ENCODE data around the gene UGT3A1.
"Not testable (repeated sequence)": the region's sequence is repeated elsewhere in the genome, so short reads cannot be mapped to it uniquely, and the experiment has no call there.

UGT3A1 gene, protein sequence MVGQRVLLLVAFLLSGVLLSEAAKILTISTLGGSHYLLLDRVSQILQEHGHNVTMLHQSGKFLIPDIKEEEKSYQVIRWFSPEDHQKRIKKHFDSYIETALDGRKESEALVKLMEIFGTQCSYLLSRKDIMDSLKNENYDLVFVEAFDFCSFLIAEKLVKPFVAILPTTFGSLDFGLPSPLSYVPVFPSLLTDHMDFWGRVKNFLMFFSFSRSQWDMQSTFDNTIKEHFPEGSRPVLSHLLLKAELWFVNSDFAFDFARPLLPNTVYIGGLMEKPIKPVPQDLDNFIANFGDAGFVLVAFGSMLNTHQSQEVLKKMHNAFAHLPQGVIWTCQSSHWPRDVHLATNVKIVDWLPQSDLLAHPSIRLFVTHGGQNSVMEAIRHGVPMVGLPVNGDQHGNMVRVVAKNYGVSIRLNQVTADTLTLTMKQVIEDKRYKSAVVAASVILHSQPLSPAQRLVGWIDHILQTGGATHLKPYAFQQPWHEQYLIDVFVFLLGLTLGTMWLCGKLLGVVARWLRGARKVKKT

DNA sequence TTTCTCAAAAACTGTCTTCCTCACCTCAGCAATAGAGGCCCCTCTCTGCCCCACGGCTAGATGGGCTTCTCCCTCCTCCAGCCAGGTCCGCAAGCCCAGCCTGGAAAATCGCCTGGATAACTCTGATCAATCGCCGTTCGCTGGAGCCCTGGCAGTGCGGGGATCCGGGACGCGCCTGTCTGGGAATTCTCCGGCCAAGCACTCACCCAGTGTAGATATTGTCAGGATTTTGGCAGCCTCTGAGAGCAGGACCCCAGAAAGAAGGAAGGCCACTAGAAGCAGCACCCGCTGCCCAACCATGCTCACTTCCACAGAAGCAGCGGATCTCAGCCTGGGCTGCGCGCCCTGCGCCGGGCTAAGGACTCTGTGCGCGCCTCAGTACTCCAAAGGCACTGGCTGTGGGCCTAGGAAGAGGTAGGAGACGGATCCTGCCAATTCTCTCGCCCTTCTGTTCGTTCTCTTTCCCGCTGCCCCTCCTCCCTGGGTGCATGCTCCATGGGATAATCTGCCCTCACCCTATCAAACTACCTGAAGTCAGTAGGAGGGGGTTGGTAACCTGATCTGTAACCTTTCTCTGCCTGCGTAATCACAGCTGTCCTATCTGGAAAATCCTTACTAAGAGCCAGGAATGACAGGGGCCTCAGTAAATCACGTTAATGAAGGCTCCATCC is at the start of gene UGT3A1:
UGT3A1 (minus strand) TSS at position 450 of the 671 bp plus-strand sequence; CDS start at position 300, 150 bp downstream.
- Histone ChIP-seq H3K4me3 (ENCODE audit: low read length in 2 of 2) (no peak within 1 kb of the TSS), H3K36me3 (ENCODE audit: control insufficient read depth in 2 of 2, insufficient read depth in 2 of 2, low read length in 2 of 2) (no peaks in the 10 kb centered on the region)

DNA sequence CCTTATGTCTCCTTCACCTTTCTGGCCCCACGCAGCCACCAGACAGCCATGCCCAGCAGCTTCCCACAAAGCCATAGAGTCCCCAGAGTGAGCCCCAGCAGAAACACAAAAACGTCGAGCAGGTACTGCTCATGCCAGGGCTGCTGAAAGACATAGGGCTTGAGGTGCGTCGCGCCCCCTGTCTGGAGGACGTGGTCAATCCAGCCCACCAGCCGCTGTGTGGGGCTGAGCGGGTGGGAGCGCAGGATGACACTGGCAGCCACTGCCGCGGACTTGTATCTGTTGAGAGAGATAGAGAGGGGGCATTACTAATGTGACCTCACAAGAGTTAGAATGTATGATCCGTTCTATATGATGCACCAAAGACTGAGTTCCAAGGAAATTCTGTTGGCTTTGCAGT is 44.5 kb upstream of the UGT3A1 start:
- no peaks in the 10 kb centered on the region for H3K27me3 ChIP-seq (ENCODE audit: control insufficient read depth in 1 of 2, insufficient read depth in 2 of 2, low read length in 2 of 2)
- H3K4me3 ChIP-seq (ENCODE audit: low read length in 2 of 2) = no peak overlapping the region
- H3K9me3 ChIP-seq (ENCODE audit: control insufficient read depth in 2 of 2, low read length in 2 of 2) = peaks cover 0 to 4% of the 10 kb centered on the region in 2 donors
- H3K36me3 ChIP-seq (ENCODE audit: control insufficient read depth in 2 of 2, insufficient read depth in 2 of 2, low read length in 2 of 2) = no peaks in the 10 kb centered on the region
- H3K9ac ChIP-seq (ENCODE audit: low read length in 2 of 2) = no peak overlapping the region
- H3K27ac ChIP-seq (ENCODE audit: low read length) = no peak overlapping the region
- no peaks in the 10 kb centered on the region for H3K4me1 ChIP-seq (ENCODE audit: control insufficient read depth, insufficient read depth, low read length)

More for the DNA sequence above, at the start of gene UGT3A1:
- peaks cover 0 to 3% of the 10 kb centered on the region in 2 donors for H3K27me3 ChIP-seq (ENCODE audit: control insufficient read depth in 1 of 2, insufficient read depth in 2 of 2, low read length in 2 of 2)
- H3K27ac ChIP-seq (ENCODE audit: low read length) = no peak within 1 kb of the TSS
- no peaks in the 10 kb centered on the region for H3K9me3 ChIP-seq (ENCODE audit: control insufficient read depth in 2 of 2, low read length in 2 of 2)
- no peak within 1 kb of the TSS for H3K9ac ChIP-seq (ENCODE audit: low read length in 2 of 2)
- no peaks in the 10 kb centered on the region for H3K4me1 ChIP-seq (ENCODE audit: control insufficient read depth, insufficient read depth, low read length)

DNA sequence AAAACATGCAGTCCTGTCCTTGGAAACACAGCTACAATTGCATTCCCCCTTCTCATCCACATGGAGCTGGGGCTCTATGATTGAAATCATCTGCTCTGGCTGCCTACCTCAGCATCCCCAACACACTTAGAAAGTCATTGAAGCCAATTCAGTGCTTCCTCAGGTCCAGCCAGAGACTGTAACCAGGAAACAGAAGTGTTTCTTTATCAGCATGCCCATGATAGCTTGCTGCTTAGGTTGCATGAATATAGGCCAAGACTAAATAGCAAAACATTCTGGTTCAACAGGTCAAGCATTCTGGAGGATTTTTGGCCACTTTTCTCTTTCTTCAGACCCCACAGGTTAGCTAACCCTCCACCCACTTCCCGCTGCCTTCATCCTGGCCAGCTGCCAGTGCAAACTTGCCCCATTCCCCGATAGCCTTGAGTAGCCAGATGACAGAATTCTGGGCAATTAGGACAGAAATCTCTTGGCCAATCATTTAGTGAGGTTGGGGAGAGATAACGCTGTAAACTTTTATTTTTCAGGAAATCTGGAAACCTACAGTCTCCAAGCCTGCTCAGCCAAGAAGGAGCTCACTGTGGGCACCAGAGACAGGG is 43.4 kb upstream of the UGT3A1 start:
- not testable (repeated sequence) for H3K9ac ChIP-seq (ENCODE audit: low read length in 2 of 2); H3K27ac ChIP-seq (ENCODE audit: low read length); H3K4me3 ChIP-seq (ENCODE audit: low read length in 2 of 2); H3K27me3 ChIP-seq (ENCODE audit: control insufficient read depth in 1 of 2, insufficient read depth in 2 of 2, low read length in 2 of 2); H3K36me3 ChIP-seq (ENCODE audit: control insufficient read depth in 2 of 2, insufficient read depth in 2 of 2, low read length in 2 of 2); H3K4me1 ChIP-seq (ENCODE audit: control insufficient read depth, insufficient read depth, low read length); H3K9me3 ChIP-seq (ENCODE audit: control insufficient read depth in 2 of 2, low read length in 2 of 2)

DNA sequence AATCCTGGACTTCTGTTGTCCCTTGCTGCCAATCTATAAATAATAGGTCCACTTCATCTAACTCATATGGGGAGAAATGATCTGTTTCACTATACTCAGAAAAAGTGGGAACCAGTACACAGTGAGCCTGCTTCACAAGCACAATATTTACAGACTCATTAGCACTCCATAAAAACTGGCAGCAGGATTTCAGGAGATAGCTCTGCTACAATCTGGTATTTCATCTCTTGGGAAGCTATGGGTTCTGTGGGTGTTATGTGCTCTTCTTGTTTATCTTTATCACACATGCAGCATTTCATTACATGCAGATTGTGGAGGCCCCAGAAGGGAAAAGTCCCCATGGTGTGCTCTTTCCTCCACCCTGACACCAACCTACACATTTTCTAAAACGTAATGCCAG is 42.3 kb upstream of the UGT3A1 start:
- Histone ChIP-seq H3K9me3 (ENCODE audit: control insufficient read depth in 2 of 2, low read length in 2 of 2) (no peaks in the 10 kb centered on the region), H3K36me3 (ENCODE audit: control insufficient read depth in 2 of 2, insufficient read depth in 2 of 2, low read length in 2 of 2) (no peaks in the 10 kb centered on the region), H3K27ac (ENCODE audit: low read length) (no peak overlapping the region), H3K9ac (ENCODE audit: low read length in 2 of 2) (no peak overlapping the region), H3K27me3 (ENCODE audit: control insufficient read depth in 1 of 2, insufficient read depth in 2 of 2, low read length in 2 of 2) (no peaks in the 10 kb centered on the region), H3K4me3 (ENCODE audit: low read length in 2 of 2) (no peak overlapping the region), H3K4me1 (ENCODE audit: control insufficient read depth, insufficient read depth, low read length) (no peaks in the 10 kb centered on the region)

DNA sequence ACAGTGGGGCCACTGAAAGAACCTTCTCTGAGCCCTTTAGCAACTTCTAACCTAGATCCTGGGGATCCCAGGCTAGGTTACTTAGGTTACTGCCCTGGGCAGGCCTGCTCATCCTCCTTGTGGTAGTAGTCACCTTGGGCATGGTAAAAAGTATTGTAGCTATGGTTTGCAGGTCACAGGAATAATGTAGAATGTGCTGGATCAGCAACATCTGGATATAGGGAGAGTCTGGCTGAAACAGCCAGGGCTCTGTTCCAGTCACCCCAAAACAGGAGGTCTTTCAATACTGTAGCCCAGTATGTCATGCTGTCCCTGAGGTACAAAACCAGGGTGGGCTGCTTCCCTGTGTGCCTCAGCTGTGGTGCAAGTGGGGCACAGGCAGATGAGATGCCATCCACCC is 41.9 kb upstream of the UGT3A1 start:
- Histone ChIP-seq H3K9me3 (ENCODE audit: control insufficient read depth in 2 of 2, low read length in 2 of 2) (no peaks in the 10 kb centered on the region), H3K27ac (ENCODE audit: low read length) (no peak overlapping the region), H3K4me1 (ENCODE audit: control insufficient read depth, insufficient read depth, low read length) (no peaks in the 10 kb centered on the region), H3K9ac (ENCODE audit: low read length in 2 of 2) (no peak overlapping the region), H3K36me3 (ENCODE audit: control insufficient read depth in 2 of 2, insufficient read depth in 2 of 2, low read length in 2 of 2) (no peaks in the 10 kb centered on the region), H3K27me3 (ENCODE audit: control insufficient read depth in 1 of 2, insufficient read depth in 2 of 2, low read length in 2 of 2) (no peaks in the 10 kb centered on the region), H3K4me3 (ENCODE audit: low read length in 2 of 2) (no peak overlapping the region)

DNA sequence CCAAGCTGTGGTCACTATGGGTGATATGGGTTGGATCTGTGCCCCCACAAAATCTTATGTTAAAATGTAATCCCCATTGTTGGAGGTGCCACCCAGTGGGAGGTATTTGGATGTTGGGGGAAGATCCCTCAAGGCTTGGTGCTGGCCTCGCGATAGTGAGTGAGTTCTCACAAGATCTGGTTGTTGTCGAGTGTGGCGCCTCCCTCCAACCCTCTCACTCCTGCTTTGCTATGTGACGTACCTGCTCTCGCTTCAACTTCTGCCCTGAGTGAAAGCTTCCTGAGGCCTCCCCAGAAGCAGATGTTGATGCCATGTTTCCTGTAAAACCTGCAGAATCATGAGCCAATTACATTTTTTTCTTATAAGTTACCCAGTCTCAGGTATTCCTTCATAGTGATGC is 40.0 kb upstream of the UGT3A1 start:
- no peak overlapping the region for H3K4me3 ChIP-seq (ENCODE audit: low read length in 2 of 2)
- no peaks in the 10 kb centered on the region for H3K36me3 ChIP-seq (ENCODE audit: control insufficient read depth in 2 of 2, insufficient read depth in 2 of 2, low read length in 2 of 2)
- H3K27me3 ChIP-seq (ENCODE audit: control insufficient read depth in 1 of 2, insufficient read depth in 2 of 2, low read length in 2 of 2) = no peaks in the 10 kb centered on the region
- H3K27ac ChIP-seq (ENCODE audit: low read length) = no peak overlapping the region
- no peaks in the 10 kb centered on the region for H3K9me3 ChIP-seq (ENCODE audit: control insufficient read depth in 2 of 2, low read length in 2 of 2)
- no peaks in the 10 kb centered on the region for H3K4me1 ChIP-seq (ENCODE audit: control insufficient read depth, insufficient read depth, low read length)
- H3K9ac ChIP-seq (ENCODE audit: low read length in 2 of 2) = no peak overlapping the region

DNA sequence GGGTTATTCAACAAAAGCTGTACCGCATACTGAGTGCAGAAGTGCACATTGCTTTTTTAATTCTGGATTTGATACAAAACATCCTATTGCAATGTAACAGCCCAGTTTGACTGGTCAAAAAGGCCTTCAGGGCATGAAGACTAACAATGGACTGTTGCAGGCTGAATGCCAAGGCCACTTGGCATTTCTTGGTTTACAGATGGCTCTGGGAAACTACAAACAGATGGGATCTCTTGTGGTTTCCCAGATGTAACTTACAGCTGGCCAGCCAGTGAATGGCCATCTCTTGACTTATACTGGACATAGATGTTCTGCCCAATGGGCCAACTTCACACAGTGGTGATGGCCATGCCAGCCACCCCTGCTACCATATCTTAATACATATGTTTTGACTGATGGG is 38.7 kb upstream of the UGT3A1 start:
- Histone ChIP-seq H3K9me3 (ENCODE audit: control insufficient read depth in 2 of 2, low read length in 2 of 2) (no peaks in the 10 kb centered on the region), H3K36me3 (ENCODE audit: control insufficient read depth in 2 of 2, insufficient read depth in 2 of 2, low read length in 2 of 2) (no peaks in the 10 kb centered on the region), H3K4me1 (ENCODE audit: control insufficient read depth, insufficient read depth, low read length) (no peaks in the 10 kb centered on the region), H3K27ac (ENCODE audit: low read length) (no peak overlapping the region), H3K9ac (ENCODE audit: low read length in 2 of 2) (no peak overlapping the region), H3K27me3 (ENCODE audit: control insufficient read depth in 1 of 2, insufficient read depth in 2 of 2, low read length in 2 of 2) (no peaks in the 10 kb centered on the region), H3K4me3 (ENCODE audit: low read length in 2 of 2) (no peak overlapping the region)

DNA sequence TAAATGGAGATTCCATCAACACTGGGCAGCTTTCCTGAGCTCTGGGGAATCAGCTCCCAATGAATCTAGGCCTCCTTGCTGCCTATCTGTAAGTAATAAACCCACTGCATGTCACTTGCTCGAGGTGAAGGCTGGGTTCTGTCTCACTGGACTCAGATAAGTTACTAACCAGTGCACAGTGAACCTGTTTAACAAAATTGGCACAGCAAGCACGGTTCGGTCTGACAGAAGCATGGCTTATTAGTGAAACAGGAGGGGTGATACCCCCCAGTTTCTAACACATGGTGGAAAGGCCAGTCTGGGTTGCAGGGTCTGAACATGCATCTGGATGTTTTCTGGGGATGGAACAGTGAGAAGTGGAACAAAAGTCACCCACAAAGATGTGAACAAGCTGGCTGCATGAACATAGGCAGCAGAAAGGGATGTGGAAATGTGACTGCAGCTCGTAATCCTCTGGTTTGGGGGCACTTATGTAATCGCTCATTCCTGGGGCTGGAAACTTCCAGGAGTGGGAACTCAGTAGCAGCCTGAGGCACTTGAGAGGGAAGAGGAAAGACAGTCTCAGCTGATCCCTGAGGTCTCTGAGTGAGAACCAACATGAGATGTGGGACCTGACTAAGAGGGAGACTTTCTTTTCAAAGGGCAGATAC is 37.8 kb upstream of the UGT3A1 start:
- Histone ChIP-seq H3K27me3 (ENCODE audit: control insufficient read depth in 1 of 2, insufficient read depth in 2 of 2, low read length in 2 of 2) (no peaks in the 10 kb centered on the region), H3K36me3 (ENCODE audit: control insufficient read depth in 2 of 2, insufficient read depth in 2 of 2, low read length in 2 of 2) (no peaks in the 10 kb centered on the region), H3K9ac (ENCODE audit: low read length in 2 of 2) (no peak overlapping the region), H3K4me1 (ENCODE audit: control insufficient read depth, insufficient read depth, low read length) (no peaks in the 10 kb centered on the region), H3K4me3 (ENCODE audit: low read length in 2 of 2) (no peak overlapping the region), H3K27ac (ENCODE audit: low read length) (no peak overlapping the region), H3K9me3 (ENCODE audit: control insufficient read depth in 2 of 2, low read length in 2 of 2) (no peaks in the 10 kb centered on the region)

DNA sequence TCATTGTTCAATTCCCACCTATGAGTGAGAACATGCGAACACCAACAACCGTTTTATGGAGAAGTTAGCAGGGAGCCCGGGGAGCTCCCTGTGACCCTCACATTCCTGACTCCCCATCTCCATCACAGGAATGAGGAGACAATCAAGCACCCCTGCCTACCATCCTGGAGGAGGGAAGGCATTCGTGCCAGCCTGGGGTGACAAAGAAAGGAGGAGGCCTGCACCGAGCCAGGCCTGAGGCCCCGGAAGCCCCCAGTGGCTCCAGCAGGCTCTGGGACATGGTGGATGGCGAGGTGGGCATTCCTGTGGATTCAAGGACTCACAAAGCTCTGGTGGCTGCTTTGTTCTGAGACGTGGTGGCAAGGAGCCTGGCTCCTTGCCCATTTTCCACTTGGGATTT is 36.5 kb upstream of the UGT3A1 start:
- H3K9me3 ChIP-seq (ENCODE audit: control insufficient read depth in 2 of 2, low read length in 2 of 2) = no peaks in the 10 kb centered on the region
- H3K27me3 ChIP-seq (ENCODE audit: control insufficient read depth in 1 of 2, insufficient read depth in 2 of 2, low read length in 2 of 2) = no peaks in the 10 kb centered on the region
- no peak overlapping the region for H3K4me3 ChIP-seq (ENCODE audit: low read length in 2 of 2)
- H3K9ac ChIP-seq (ENCODE audit: low read length in 2 of 2) = no peak overlapping the region
- H3K36me3 ChIP-seq (ENCODE audit: control insufficient read depth in 2 of 2, insufficient read depth in 2 of 2, low read length in 2 of 2) = no peaks in the 10 kb centered on the region
- H3K27ac ChIP-seq (ENCODE audit: low read length) = no peak overlapping the region
- no peaks in the 10 kb centered on the region for H3K4me1 ChIP-seq (ENCODE audit: control insufficient read depth, insufficient read depth, low read length)

DNA sequence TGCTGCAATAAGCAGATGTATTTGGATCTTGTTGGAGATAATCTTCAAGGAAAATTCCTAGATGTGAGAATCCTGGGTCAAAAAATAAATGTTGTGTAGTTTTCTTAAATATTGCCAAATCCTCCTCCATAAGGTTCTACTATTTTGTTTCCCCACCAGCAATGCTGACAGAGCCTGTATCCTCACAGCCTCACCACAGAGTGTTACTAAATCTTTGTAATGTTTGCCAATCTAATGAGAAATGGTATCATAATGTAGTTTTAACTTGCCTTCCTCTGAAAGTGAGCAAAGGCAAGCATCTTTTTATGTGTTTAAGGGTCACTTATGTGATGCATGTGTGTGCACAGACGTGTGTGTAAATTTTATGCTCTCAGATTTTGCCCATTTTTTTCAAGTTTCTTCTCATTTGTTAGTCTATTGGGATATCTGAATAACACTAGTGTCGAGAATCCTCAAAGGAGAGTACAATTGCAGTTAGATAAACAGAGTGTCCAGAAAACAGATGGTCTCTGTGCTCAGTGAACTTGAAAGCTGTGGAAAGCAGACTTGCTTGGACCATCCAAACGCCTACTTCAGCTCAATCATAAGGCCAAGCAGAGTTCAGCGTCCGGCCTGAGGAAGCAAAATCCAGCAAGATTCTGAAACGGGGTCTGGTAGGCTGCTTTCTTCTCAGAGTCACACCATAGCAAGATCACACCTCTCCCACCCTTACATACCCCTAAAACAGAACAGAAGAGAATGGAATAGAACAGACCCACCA is 35.7 kb upstream of the UGT3A1 start:
- Histone ChIP-seq H3K27ac (ENCODE audit: low read length) (no peak overlapping the region), H3K4me1 (ENCODE audit: control insufficient read depth, insufficient read depth, low read length) (no peaks in the 10 kb centered on the region), H3K27me3 (ENCODE audit: control insufficient read depth in 1 of 2, insufficient read depth in 2 of 2, low read length in 2 of 2) (no peaks in the 10 kb centered on the region), H3K9me3 (ENCODE audit: control insufficient read depth in 2 of 2, low read length in 2 of 2) (no peaks in the 10 kb centered on the region), H3K9ac (ENCODE audit: low read length in 2 of 2) (no peak overlapping the region), H3K4me3 (ENCODE audit: low read length in 2 of 2) (no peak overlapping the region), H3K36me3 (ENCODE audit: control insufficient read depth in 2 of 2, insufficient read depth in 2 of 2, low read length in 2 of 2) (no peaks in the 10 kb centered on the region)
